Astrocyte (in vitro differentiated cells and primary cell): ENCODE measurements around the gene SCGB1D1. TPM values are rescaled to one million over a fixed set of nuclear protein-coding genes. Genes with fewer than 3 reads are reported as not detected.

Source experiments
- DNase-seq: peaks from one replicate; pipeline ENCODE4 v3.0.0-alpha.2; 2010; ENCODE audit warnings: low read depth
- FAIRE-seq: peaks from 2 replicates; lab custom pipeline; 2011; peaks lifted over from hg19 to GRCh38; lab: Jason Lieb, UNC
- H2AFZ ChIP-seq: 2 replicates; pipeline ENCODE4 v1.6.0; 2012; ENCODE audit warnings: low read depth, low read length, inconsistent platforms
- H3K27ac ChIP-seq: 2 replicates; pipeline ENCODE4 v1.5.1; 2011; ENCODE audit warnings: low read depth, low read length, inconsistent platforms
- H3K27me3 ChIP-seq: 2 replicates; pipeline ENCODE4 v1.6.0; 2011; ENCODE audit warnings: low read length, inconsistent platforms; ENCODE audit not compliant: insufficient read depth
- H3K36me3 ChIP-seq: 2 replicates; pipeline ENCODE4 v1.5.1; 2011; ENCODE audit warnings: low read length, inconsistent platforms; ENCODE audit not compliant: insufficient read depth
- H3K4me1 ChIP-seq: 2 replicates; pipeline ENCODE4 v1.5.1; 2011; ENCODE audit warnings: low read length, inconsistent platforms; ENCODE audit not compliant: insufficient read depth
- H3K4me2 ChIP-seq: 2 replicates; pipeline ENCODE4 v1.6.0; 2012; ENCODE audit warnings: low read length, inconsistent platforms
- H3K4me3 ChIP-seq: 2 replicates; pipeline ENCODE4 v1.5.1; 2011; ENCODE audit warnings: low read depth, mild to moderate bottlenecking, low read length, inconsistent platforms; ENCODE audit not compliant: insufficient read depth
- H3K79me2 ChIP-seq: 2 replicates; pipeline ENCODE4 v1.6.0; 2012; ENCODE audit warnings: mild to moderate bottlenecking, low read length, inconsistent platforms; ENCODE audit not compliant: insufficient read depth
- H3K9ac ChIP-seq: 2 replicates; pipeline ENCODE4 v1.6.0; 2012; ENCODE audit warnings: mild to moderate bottlenecking, low read length, inconsistent platforms
- H3K9me3 ChIP-seq: 2 replicates; pipeline ENCODE4 v1.5.1; 2012; ENCODE audit warnings: low read depth, mild to moderate bottlenecking, low read length, inconsistent platforms; ENCODE audit not compliant: insufficient read depth
- H4K20me1 ChIP-seq: 2 replicates; pipeline ENCODE4 v1.6.0; 2012; ENCODE audit warnings: low read length, inconsistent platforms; ENCODE audit not compliant: insufficient read depth
- H3K27ac Mint-ChIP-seq: one replicate; pipeline ENCODE4 v1.8.0; 2021; ENCODE audit warnings: mild to moderate bottlenecking, mixed read lengths; ENCODE audit not compliant: unreplicated experiment
- H3K27me3 Mint-ChIP-seq: one replicate; pipeline ENCODE4 v1.8.0; 2021; ENCODE audit warnings: low read depth, mixed read lengths; ENCODE audit not compliant: unreplicated experiment
- H3K36me3 Mint-ChIP-seq: one replicate; pipeline ENCODE4 v1.8.0; 2021; ENCODE audit warnings: low read depth, mixed read lengths; ENCODE audit not compliant: unreplicated experiment
- H3K4me1 Mint-ChIP-seq: one replicate; pipeline ENCODE4 v1.8.0; 2021; ENCODE audit warnings: low read depth, mixed read lengths; ENCODE audit not compliant: unreplicated experiment
- H3K4me3 Mint-ChIP-seq: one replicate; pipeline ENCODE4 v1.8.0; 2021; ENCODE audit warnings: mild to moderate bottlenecking, moderate library complexity, mixed read lengths; ENCODE audit not compliant: unreplicated experiment
- H3K9me3 Mint-ChIP-seq: one replicate; pipeline ENCODE4 v1.8.0; 2021; ENCODE audit warnings: mild to moderate bottlenecking, mixed read lengths; ENCODE audit not compliant: unreplicated experiment
- CTCF ChIP-seq: IDR thresholded peaks from 2 replicates; pipeline ENCODE4 v1.5.1; 2011; ENCODE audit warnings: low read depth, mild to moderate bottlenecking, inconsistent platforms, low read length, moderate library complexity; ENCODE audit not compliant: insufficient read depth
- EZH2 ChIP-seq: IDR thresholded peaks from 2 replicates; pipeline ENCODE4 v1.6.1; 2012; ENCODE audit warnings: mild to moderate bottlenecking, low read length, inconsistent platforms; ENCODE audit not compliant: insufficient read depth
- total RNA-seq: library from RNA; stranded (reverse); gene quantifications from 2 replicates; pipeline ENCODE4 v1.2.1, GENCODE V29; 2021

SCGB1D1 gene
- total RNA-seq, 1 donor from 2014 or later: not detected

- Mint-ChIP-seq H3K27me3 (peaks cover 19% of the 10 kb centered on the region), H3K4me1 (no peaks in the 10 kb centered on the region), H3K9me3 (peaks cover 5% of the 10 kb centered on the region), H3K36me3 (no peaks in the 10 kb centered on the region), H3K27ac (no peak overlapping the region), H3K4me3 (no peak overlapping the region)
- H3K9me3 ChIP-seq: no peaks in the 10 kb centered on the region
- no peak overlapping the region for H2AFZ ChIP-seq
- no peaks in the 10 kb centered on the region for H4K20me1 ChIP-seq
- no peaks in the 10 kb centered on the region for H3K36me3 ChIP-seq
- H3K4me2 ChIP-seq: no peak overlapping the region
- H3K4me1 ChIP-seq: no peaks in the 10 kb centered on the region
- no peak overlapping the region for H3K27ac ChIP-seq
- TF ChIP-seq CTCF (no peak), EZH2 (no peak)
- H3K4me3 ChIP-seq: no peak overlapping the region
- H3K79me2 ChIP-seq: no peaks in the 10 kb centered on the region
- DNase-seq: no peak
- no peak for FAIRE-seq
- no peaks in the 10 kb centered on the region for H3K27me3 ChIP-seq
- H3K9ac ChIP-seq: no peak overlapping the region
These were observed 18.7 kb downstream of the SCGB1D1 start for GRCh38 chr11:62208785-62209144.

DNA sequence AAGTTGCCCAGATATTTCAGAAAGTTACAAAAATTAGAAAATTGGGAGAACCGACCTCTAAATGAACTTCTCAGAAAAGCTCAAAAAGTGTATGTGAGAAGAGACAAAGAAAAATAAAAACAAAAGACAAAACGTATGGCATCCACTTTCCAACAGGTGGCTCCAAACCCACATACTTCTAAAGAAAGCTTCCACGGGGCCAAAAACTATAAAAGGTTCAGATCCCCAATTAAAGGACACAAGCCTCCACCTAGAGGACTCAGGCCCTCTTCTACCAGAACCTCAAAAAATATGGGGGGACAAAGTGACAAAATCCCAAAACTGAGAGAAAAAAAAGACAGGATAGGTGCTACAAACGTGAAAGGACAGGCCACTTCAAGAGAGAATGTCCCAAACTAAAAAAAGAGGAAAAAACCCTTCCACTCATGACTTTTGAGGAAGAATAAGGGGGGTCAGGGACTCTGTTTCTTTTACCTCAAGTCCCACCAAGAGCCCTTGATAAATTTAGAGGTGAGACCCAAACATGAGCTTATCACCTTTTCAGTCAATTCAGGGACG is 27.3 kb downstream of the SCGB1D1 start:
- Histone ChIP-seq H3K9me3 (no peaks in the 10 kb centered on the region), H3K4me2 (no peak overlapping the region), H3K27ac (no peak overlapping the region), H3K4me3 (no peak overlapping the region), H3K9ac (no peak overlapping the region), H3K27me3 (peaks cover 3% of the 10 kb centered on the region), H3K36me3 (no peaks in the 10 kb centered on the region), H3K4me1 (no peaks in the 10 kb centered on the region), H3K79me2 (no peaks in the 10 kb centered on the region), H4K20me1 (no peaks in the 10 kb centered on the region), H2AFZ (no peak overlapping the region)
- Mint-ChIP-seq H3K4me1 (no peaks in the 10 kb centered on the region), H3K4me3 (no peak overlapping the region), H3K27ac (no peak overlapping the region), H3K9me3 (peaks cover 5% of the 10 kb centered on the region), H3K27me3 (peaks cover 2% of the 10 kb centered on the region), H3K36me3 (no peaks in the 10 kb centered on the region)
- TF ChIP-seq EZH2 (no peak), CTCF (peak; percentile 38)
- no peak for FAIRE-seq
- no peak for DNase-seq

GRCh38 chr11:62221498-62221897 is 31.5 kb downstream of the SCGB1D1 start:
- H3K9me3 Mint-ChIP-seq: peaks cover 15% of the 10 kb centered on the region
- Histone ChIP-seq H3K79me2 (no peaks in the 10 kb centered on the region), H3K9me3 (peaks cover 9% of the 10 kb centered on the region), H2AFZ (no peak overlapping the region), H3K9ac (no peak overlapping the region), H3K4me1 (no peaks in the 10 kb centered on the region), H4K20me1 (no peaks in the 10 kb centered on the region), H3K27me3 (no peaks in the 10 kb centered on the region), H3K36me3 (no peaks in the 10 kb centered on the region), H3K27ac (no peak overlapping the region), H3K4me2 (no peak overlapping the region), H3K4me3 (no peak overlapping the region)
- no peaks in the 10 kb centered on the region for H3K4me1 Mint-ChIP-seq
- TF ChIP-seq CTCF (no peak), EZH2 (no peak)
- H3K36me3 Mint-ChIP-seq: no peaks in the 10 kb centered on the region
- no peak for DNase-seq
- FAIRE-seq: no peak
- H3K4me3 Mint-ChIP-seq: no peak overlapping the region
- no peak overlapping the region for H3K27ac Mint-ChIP-seq
- no peaks in the 10 kb centered on the region for H3K27me3 Mint-ChIP-seq
